Measurements from ENCODE around the gene MTA1.

Gene MTA1

GRCh38 chr14:105465209-105466031 is 45.8 kb downstream of the MTA1 start:
- DNase-seq (ENCODE audit: low read depth) = no peak

- DNase-seq (ENCODE audit: low read depth) = no peak
These were observed 47.1 kb downstream of the MTA1 start for GRCh38 chr14:105466531-105467248.

- no peak for DNase-seq (ENCODE audit: low read depth)
These were observed 47.8 kb downstream of the MTA1 start for GRCh38 chr14:105467249-105467941.

- DNase-seq (ENCODE audit: low read depth) = no peak
These were observed 48.4 kb downstream of the MTA1 start for GRCh38 chr14:105467942-105468471.

- no peak for DNase-seq (ENCODE audit: low read depth)
These were observed 49.1 kb downstream of the MTA1 start for GRCh38 chr14:105468621-105469241.

- no peak for DNase-seq (ENCODE audit: low read depth)
These were observed 50.1 kb downstream of the MTA1 start for GRCh38 chr14:105469456-105470349.

GRCh38 chr14:105470350-105471296 is 51.0 kb downstream of the MTA1 start:
- DNase-seq (ENCODE audit: low read depth) = no peak

GRCh38 chr14:105471297-105471821 is 51.7 kb downstream of the MTA1 start:
- DNase-seq (ENCODE audit: low read depth) = no peak

- no peak for DNase-seq (ENCODE audit: low read depth)
These were observed 52.3 kb downstream of the MTA1 start for GRCh38 chr14:105471823-105472485.

- DNase-seq (ENCODE audit: low read depth) = no peak
These were observed 52.9 kb downstream of the MTA1 start for GRCh38 chr14:105472486-105472991.

- DNase-seq (ENCODE audit: low read depth) = no peak
These were observed 53.5 kb downstream of the MTA1 start for GRCh38 chr14:105473033-105473676.

- no peak for DNase-seq (ENCODE audit: low read depth)
These were observed 54.3 kb downstream of the MTA1 start for GRCh38 chr14:105473677-105474482.

GRCh38 chr14:105474483-105475268 is 55.0 kb downstream of the MTA1 start, which contains the start of gene CRIP2:
Gene CRIP2, plus strand, starts transcription at chr14:105474821. Its CDS starts 42 bp downstream, at chr14:105474863.
- no peak for DNase-seq (ENCODE audit: low read depth)

GRCh38 chr14:105475269-105476096 is 55.9 kb downstream of the MTA1 start:
- DNase-seq (ENCODE audit: low read depth) = no peak

GRCh38 chr14:105476097-105476830 is 56.6 kb downstream of the MTA1 start:
- DNase-seq (ENCODE audit: low read depth) = no peak

Measured in stimulated activated CD8-positive, alpha-beta memory T cell treated with anti-CD3 and anti-CD28 coated beads, Interleukin-12 subunit alpha, Interleukin-12 subunit beta, amount 100 ng/mL, for 4 hours (primary cell).